Spinal cord (tissue), 10 donors: ENCODE results near the gene HIVEP2. TPM values are rescaled to one million over a fixed set of nuclear protein-coding genes. Genes with fewer than 3 reads are reported as not detected.
A peak's percentile ranks its signal among the peaks of the same experiment; 100 is the strongest.

Source experiments
- DNase-seq, 6 donors: peaks; one replicate each; pipeline versions ENCODE4 v3.0.0 to v3.0.0-alpha.2; 2013 to 2015; ENCODE audit warnings: low spot score in 6 of 6, low read depth in 4 of 6
- H3K27ac ChIP-seq: one replicate; pipeline ENCODE4 v1.5.1; 2013; ENCODE audit warnings: low read depth, low read length, control low read depth
- H3K27me3 ChIP-seq: one replicate; pipeline ENCODE4 v1.6.1; 2013; ENCODE audit warnings: low read length; ENCODE audit not compliant: control insufficient read depth, insufficient read depth
- H3K36me3 ChIP-seq: one replicate; pipeline ENCODE4 v1.6.1; 2013; ENCODE audit warnings: low read length; ENCODE audit not compliant: control insufficient read depth, insufficient read depth
- H3K4me1 ChIP-seq: one replicate; pipeline ENCODE4 v1.6.1; 2013; ENCODE audit warnings: low read length; ENCODE audit not compliant: control insufficient read depth, insufficient read depth
- H3K4me3 ChIP-seq: one replicate; pipeline ENCODE4 v1.5.1; 2013; ENCODE audit warnings: low read depth, low read length, control low read depth
- H3K9me3 ChIP-seq: one replicate; pipeline ENCODE4 v1.6.1; 2013; ENCODE audit warnings: low read length; ENCODE audit not compliant: control insufficient read depth, insufficient read depth
- WGBS: methylation state at CpG from one replicate; pipeline ENCODE4 v1.1.5; 2013; ENCODE audit warnings: missing lambda C conversion rate; ENCODE audit not compliant: insufficient coverage; 5-methylcytosine and 5-hydroxymethylcytosine counted together
- polyA plus RNA-seq, 2 donors: library from polyadenylated mRNA; unstranded; fragments of 120-200 nt; gene quantifications; one replicate each; pipeline ENCODE4 v1.2.1, GENCODE V29; 2013; ENCODE audit not compliant: insufficient read length in 2 of 2
- total RNA-seq, 2 donors: library from RNA; depleted of rRNA in 1 of 2; stranded (reverse); fragments of 120-200 nt in 1 of 2; fragments of >200 nt in 1 of 2; gene quantifications; one replicate each; pipeline versions ENCODE4 v1.2.3 to v1.2.4, GENCODE V29; 2013 to 2014
- donor health status: healthy.

Gene HIVEP2
- total and polyA plus RNA-seq, 4 donors = 22.9 to 53.8 (median 28.2) TPM

GRCh38 chr6:142927271-142927580, 17.8 kb downstream of the HIVEP2 start:
- Histone ChIP-seq H3K9me3 (no peaks in the 10 kb centered on the region), H3K4me1 (peaks cover 6% of the 10 kb centered on the region), H3K4me3 (peak overlapping the region; percentile 77), H3K27ac (peak overlapping the region; percentile 84), H3K27me3 (no peaks in the 10 kb centered on the region), H3K36me3 (no peaks in the 10 kb centered on the region)
- WGBS = 0% methylated on average over 1 of the region's 7 CpGs
- DNase-seq = no peak

- Histone ChIP-seq H3K4me3 (peak overlapping the region; percentile 77), H3K36me3 (no peaks in the 10 kb centered on the region), H3K9me3 (no peaks in the 10 kb centered on the region), H3K27ac (peak overlapping the region; percentile 90), H3K4me1 (peaks cover 6% of the 10 kb centered on the region), H3K27me3 (no peaks in the 10 kb centered on the region)
- DNase-seq = peak in 3 of 6 donors; percentile 50 to 84 (median 75)
- 1% methylated on average over 75 of the region's 75 CpGs for WGBS
Measured at GRCh38 chr6:142926494-142927270, 18.3 kb downstream of the HIVEP2 start.

GRCh38 chr6:142926177-142926493, 18.8 kb downstream of the HIVEP2 start:
- Histone ChIP-seq H3K9me3 (no peaks in the 10 kb centered on the region), H3K36me3 (no peaks in the 10 kb centered on the region), H3K27me3 (no peaks in the 10 kb centered on the region), H3K4me1 (peaks cover 6% of the 10 kb centered on the region), H3K4me3 (peak overlapping the region; percentile 77), H3K27ac (peak overlapping the region; percentile 90)
- WGBS = no CpG with 5 or more reads among the region's 2 CpGs
- DNase-seq = no peak

GRCh38 chr6:142925575-142926110, 19.3 kb downstream of the HIVEP2 start:
- no peak overlapping the region for H3K27ac ChIP-seq

GRCh38 chr6:142918339-142919042, 26.5 kb downstream of the HIVEP2 start:
- Histone ChIP-seq H3K4me3 (no peak overlapping the region), H3K27ac (no peak overlapping the region), H3K4me1 (no peaks in the 10 kb centered on the region), H3K9me3 (no peaks in the 10 kb centered on the region), H3K36me3 (no peaks in the 10 kb centered on the region), H3K27me3 (no peaks in the 10 kb centered on the region)
- WGBS = 67% methylated on average over 8 of the region's 9 CpGs
- no peak for DNase-seq

More at GRCh38 chr6:142925575-142926110, 19.3 kb downstream of the HIVEP2 start:
- no peaks in the 10 kb centered on the region for H3K27me3 ChIP-seq
- H3K9me3 ChIP-seq = no peaks in the 10 kb centered on the region
- WGBS = no CpG with 5 or more reads among the region's 7 CpGs
- DNase-seq = no peak
- H3K4me1 ChIP-seq = peaks cover 6% of the 10 kb centered on the region
- no peak overlapping the region for H3K4me3 ChIP-seq
- no peaks in the 10 kb centered on the region for H3K36me3 ChIP-seq

- no CpG with 5 or more reads among the region's 1 CpG for WGBS
- Histone ChIP-seq H3K4me1 (no peaks in the 10 kb centered on the region), H3K4me3 (no peak overlapping the region), H3K27me3 (no peaks in the 10 kb centered on the region), H3K27ac (no peak overlapping the region), H3K9me3 (no peaks in the 10 kb centered on the region), H3K36me3 (no peaks in the 10 kb centered on the region)
- DNase-seq = no peak
Measured at GRCh38 chr6:142916881-142917280, 28.1 kb downstream of the HIVEP2 start.

- no peaks in the 10 kb centered on the region for H3K9me3 ChIP-seq
- 90% methylated on average over 1 of the region's 2 CpGs for WGBS
- no peak for DNase-seq
- no peaks in the 10 kb centered on the region for H3K4me1 ChIP-seq
- H3K4me3 ChIP-seq = no peak overlapping the region
- no peaks in the 10 kb centered on the region for H3K36me3 ChIP-seq
- no peak overlapping the region for H3K27ac ChIP-seq
- no peaks in the 10 kb centered on the region for H3K27me3 ChIP-seq
Measured at GRCh38 chr6:142914937-142915697, 29.9 kb downstream of the HIVEP2 start.

GRCh38 chr6:142914369-142914768, 30.6 kb downstream of the HIVEP2 start:
- no peak overlapping the region for H3K4me3 ChIP-seq
- H3K36me3 ChIP-seq = no peaks in the 10 kb centered on the region
- no peak overlapping the region for H3K27ac ChIP-seq
- no peaks in the 10 kb centered on the region for H3K27me3 ChIP-seq
- H3K9me3 ChIP-seq = no peaks in the 10 kb centered on the region
- no peak for DNase-seq
- no CpG with 5 or more reads among the region's 2 CpGs for WGBS
- H3K4me1 ChIP-seq = no peaks in the 10 kb centered on the region

GRCh38 chr6:142913511-142914047, 31.4 kb downstream of the HIVEP2 start:
- DNase-seq = no peak
- Histone ChIP-seq H3K27ac (no peak overlapping the region), H3K9me3 (no peaks in the 10 kb centered on the region), H3K36me3 (no peaks in the 10 kb centered on the region), H3K27me3 (no peaks in the 10 kb centered on the region), H3K4me3 (no peak overlapping the region), H3K4me1 (no peaks in the 10 kb centered on the region)
- 90% methylated on average over 6 of the region's 10 CpGs for WGBS
